Panc1 (cell line): ENCODE data around the gene NCAPD3.

Experiments used
- POLR2AphosphoS5 ChIP-seq: IDR thresholded peaks from 2 replicates; pipeline ENCODE4 v1.6.1; 2012; ENCODE audit warnings: mild to moderate bottlenecking, low read depth, low read length, moderate library complexity
- TCF7L2 ChIP-seq: IDR thresholded peaks from 2 replicates; pipeline ENCODE4 v1.6.1; 2011; ENCODE audit warnings: mild to moderate bottlenecking, low read depth, low read length, inconsistent platforms
- TF ChIP-seq, protein P1 (sequence below): fragments of 450-650 bp; IDR thresholded peaks from 2 replicates; pipeline ENCODE4 v1.5.1; 2017; ENCODE audit warnings: mild to moderate bottlenecking

DNA sequence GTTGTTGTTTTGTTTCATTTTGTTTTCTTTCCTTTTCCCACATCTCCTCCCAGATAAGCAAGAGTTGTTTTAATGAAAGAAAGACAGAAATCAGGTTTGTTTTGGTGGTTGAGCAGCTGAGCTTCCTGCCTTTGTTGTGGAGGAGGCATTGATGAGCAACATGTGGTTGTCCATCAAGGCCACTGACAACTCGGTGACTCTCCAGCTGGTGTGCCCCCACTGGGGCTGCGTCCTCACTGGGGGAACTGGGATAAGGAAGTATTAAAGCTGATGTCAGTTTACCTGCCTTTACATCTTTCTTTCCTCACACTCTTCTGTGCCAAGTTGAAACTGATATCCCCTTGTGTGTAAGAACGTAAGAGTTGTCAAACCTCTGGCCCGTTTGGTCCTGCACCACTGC is 6.6 kb upstream of the NCAPD3 start:
- TF ChIP-seq, protein P1, sequence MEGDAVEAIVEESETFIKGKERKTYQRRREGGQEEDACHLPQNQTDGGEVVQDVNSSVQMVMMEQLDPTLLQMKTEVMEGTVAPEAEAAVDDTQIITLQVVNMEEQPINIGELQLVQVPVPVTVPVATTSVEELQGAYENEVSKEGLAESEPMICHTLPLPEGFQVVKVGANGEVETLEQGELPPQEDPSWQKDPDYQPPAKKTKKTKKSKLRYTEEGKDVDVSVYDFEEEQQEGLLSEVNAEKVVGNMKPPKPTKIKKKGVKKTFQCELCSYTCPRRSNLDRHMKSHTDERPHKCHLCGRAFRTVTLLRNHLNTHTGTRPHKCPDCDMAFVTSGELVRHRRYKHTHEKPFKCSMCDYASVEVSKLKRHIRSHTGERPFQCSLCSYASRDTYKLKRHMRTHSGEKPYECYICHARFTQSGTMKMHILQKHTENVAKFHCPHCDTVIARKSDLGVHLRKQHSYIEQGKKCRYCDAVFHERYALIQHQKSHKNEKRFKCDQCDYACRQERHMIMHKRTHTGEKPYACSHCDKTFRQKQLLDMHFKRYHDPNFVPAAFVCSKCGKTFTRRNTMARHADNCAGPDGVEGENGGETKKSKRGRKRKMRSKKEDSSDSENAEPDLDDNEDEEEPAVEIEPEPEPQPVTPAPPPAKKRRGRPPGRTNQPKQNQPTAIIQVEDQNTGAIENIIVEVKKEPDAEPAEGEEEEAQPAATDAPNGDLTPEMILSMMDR = no peak
- TF ChIP-seq POLR2AphosphoS5 = no peak
- TF ChIP-seq TCF7L2 = no peak
